ENCODE data around the gene SRD5A3.

SRD5A3 gene

DNA sequence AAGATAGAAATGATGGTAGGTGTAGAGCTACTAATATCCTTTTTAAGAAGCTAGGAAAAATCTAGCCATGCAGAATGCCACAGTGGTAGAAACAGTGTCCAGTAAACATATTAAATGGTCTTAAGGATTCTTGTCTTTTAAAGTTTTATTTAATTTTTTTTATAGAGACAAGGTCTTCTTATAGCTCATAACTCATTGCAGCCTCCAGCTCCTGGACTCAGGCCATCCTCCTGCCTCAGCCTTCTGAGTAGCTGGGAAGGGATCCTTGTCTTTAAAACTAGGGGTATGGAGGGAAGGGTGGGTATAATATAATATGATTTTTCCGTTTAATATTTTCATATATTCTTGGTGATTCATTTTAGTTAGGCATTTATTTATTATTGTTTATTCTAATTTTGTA, 53.5 kb downstream of the SRD5A3 start:
- no peak overlapping the region for H3K4me3 ChIP-seq (ENCODE audit: low read depth, low read length)
- TF ChIP-seq CTCF (IDR thresholded peaks at IDR 0.05; ENCODE audit: borderline replicate concordance, insufficient read depth, low read depth, low read length), result no peak

- H3K4me3 ChIP-seq (ENCODE audit: low read depth, low read length), result no peak overlapping the region
- no peak for TF ChIP-seq CTCF (IDR thresholded peaks at IDR 0.05; ENCODE audit: borderline replicate concordance, insufficient read depth, low read depth, low read length)
Observed at GRCh38 chr4:55405073-55405472, 59.0 kb downstream of the SRD5A3 start.

- no peak for TF ChIP-seq CTCF (IDR thresholded peaks at IDR 0.05; ENCODE audit: borderline replicate concordance, insufficient read depth, low read depth, low read length)
- H3K4me3 ChIP-seq (ENCODE audit: low read depth, low read length), result no peak overlapping the region
Observed at GRCh38 chr4:55406545-55406944, 60.5 kb downstream of the SRD5A3 start.

DNA sequence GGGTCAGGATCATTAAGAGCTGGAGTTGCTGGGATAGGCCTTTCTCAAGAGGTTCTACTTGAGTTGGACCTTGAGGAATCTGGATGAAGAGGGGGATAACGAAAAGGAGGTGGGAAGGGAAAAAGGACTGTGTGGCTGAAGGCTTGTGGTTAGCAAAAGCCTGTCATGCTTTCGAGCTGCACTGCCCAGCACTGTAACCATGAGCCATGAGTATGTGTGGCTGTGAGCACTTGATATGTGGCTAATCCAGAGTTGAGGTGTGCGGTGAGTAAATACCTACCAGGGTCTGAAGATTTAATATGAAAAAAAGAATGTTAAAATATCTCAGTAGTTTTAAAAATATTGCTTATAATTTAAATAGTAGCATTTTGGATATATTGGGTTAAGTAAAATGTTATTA, 61.1 kb downstream of the SRD5A3 start:
- H3K4me3 ChIP-seq (ENCODE audit: low read depth, low read length), result no peak overlapping the region
- TF ChIP-seq CTCF (IDR thresholded peaks at IDR 0.05; ENCODE audit: borderline replicate concordance, insufficient read depth, low read depth, low read length), result no peak

DNA sequence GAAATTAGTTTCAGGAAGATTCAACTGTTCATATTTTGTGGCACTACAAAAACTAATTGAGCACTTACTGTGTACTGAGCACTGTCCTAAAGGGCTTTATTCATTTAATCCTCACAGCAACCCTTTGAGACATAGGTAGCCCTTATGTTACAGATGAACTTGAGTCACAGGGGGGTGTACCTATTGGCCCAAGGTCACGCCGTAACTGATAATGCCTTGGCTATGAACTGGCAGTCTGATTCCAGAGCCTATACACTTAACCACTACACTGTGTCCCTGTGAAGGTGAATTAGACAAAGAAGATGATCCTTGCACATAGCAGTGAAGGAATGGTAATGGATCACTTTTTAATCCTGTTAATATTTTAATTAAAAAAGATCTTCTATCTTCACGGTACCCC, 61.7 kb downstream of the SRD5A3 start:
- no peak overlapping the region for H3K4me3 ChIP-seq (ENCODE audit: low read depth, low read length)
- TF ChIP-seq CTCF (IDR thresholded peaks at IDR 0.05; ENCODE audit: borderline replicate concordance, insufficient read depth, low read depth, low read length), result no peak

GRCh38 chr4:55409468-55410171, 63.6 kb downstream of the SRD5A3 start:
- H3K4me3 ChIP-seq (ENCODE audit: low read depth, low read length), result no peak overlapping the region
- peak; percentile 38; the same call in 1 of the 2 replicates for TF ChIP-seq CTCF (IDR thresholded peaks at IDR 0.05; ENCODE audit: borderline replicate concordance, insufficient read depth, low read depth, low read length)

DNA sequence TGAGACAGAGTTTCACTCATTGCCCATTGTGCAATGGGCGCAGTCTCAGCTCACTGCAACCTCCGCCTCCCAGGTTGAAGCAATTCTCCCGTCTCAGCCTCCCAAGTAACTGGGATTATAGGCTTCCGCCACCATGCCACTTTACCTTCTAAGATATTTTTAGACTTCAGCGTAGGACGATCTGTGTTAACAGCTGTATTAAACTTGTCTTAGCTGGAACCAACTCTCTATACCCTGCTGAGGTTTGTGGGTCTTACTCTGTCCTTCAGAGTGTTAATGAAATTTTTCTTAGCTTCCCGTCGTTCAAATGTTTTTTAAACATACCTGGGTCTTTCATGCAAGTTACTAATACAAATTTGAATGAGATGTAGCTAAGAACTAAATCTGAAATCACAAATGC, 64.4 kb downstream of the SRD5A3 start:
- no peak overlapping the region for H3K4me3 ChIP-seq (ENCODE audit: low read depth, low read length)
- no peak for TF ChIP-seq CTCF (IDR thresholded peaks at IDR 0.05; ENCODE audit: borderline replicate concordance, insufficient read depth, low read depth, low read length)

Data from GM12875 (cell line).